ENCODE measurements around the gene SH3PXD2A.

GRCh38 chr10:103646304-103646703, 209.1 kb downstream of the SH3PXD2A start:
- TF ChIP-seq CTCF (IDR thresholded peaks at IDR 0.05): no peak
- no peak for TF ChIP-seq POLR2A (IDR thresholded peaks at IDR 0.05)

All from Peyer's patch (tissue), 4 donors.